CD8-positive, alpha-beta memory T cell (primary cell): ENCODE measurements around the gene PTPRS. TPM values are rescaled to one million over a fixed set of nuclear protein-coding genes. Genes with fewer than 3 reads are reported as not detected.

Source experiments
- CTCF ChIA-PET: fragments of 350-600 bp; sonication (Branson Sonifier 250); formaldehyde crosslinking; loops from one replicate; lab custom pipeline; 2021; ENCODE audit warnings: antibody characterized with exemption; lab: Charles Lee
- POLR2A ChIA-PET: fragments of 350-600 bp; sonication (Branson Sonifier 250); formaldehyde crosslinking; loops from one replicate; lab custom pipeline; 2021; ENCODE audit warnings: antibody characterized with exemption; lab: Charles Lee
- DNase-seq, 5 donors: peaks; one replicate each; pipeline versions ENCODE4 v3.0.0 to v3.0.0-alpha.2; 2020 to 2022; ENCODE audit warnings: mixed read lengths in 1 of 5
- H3K27ac ChIP-seq: one replicate; pipeline ENCODE4 v1.7.0; 2013; ENCODE audit warnings: low read depth, mild to moderate bottlenecking, low read length, moderate library complexity
- H3K27me3 ChIP-seq: 2 replicates; pipeline ENCODE4 v1.7.0; 2013; ENCODE audit warnings: low read length, mild to moderate bottlenecking; ENCODE audit not compliant: insufficient read depth, poor library complexity, severe bottlenecking
- H3K36me3 ChIP-seq: 2 replicates; pipeline ENCODE4 v1.7.0; 2013; ENCODE audit warnings: mild to moderate bottlenecking, low read length, moderate library complexity; ENCODE audit not compliant: insufficient read depth
- H3K4me1 ChIP-seq: 2 replicates; pipeline ENCODE4 v1.7.0; 2013; ENCODE audit warnings: mild to moderate bottlenecking, low read length, moderate library complexity; ENCODE audit not compliant: insufficient read depth
- H3K4me3 ChIP-seq: 2 replicates; pipeline ENCODE4 v1.7.0; 2013; ENCODE audit warnings: mild to moderate bottlenecking, low read length
- H3K9me3 ChIP-seq: 2 replicates; pipeline ENCODE4 v1.7.0; 2013; ENCODE audit warnings: mild to moderate bottlenecking, low read length
- H3K27ac Mint-ChIP-seq, 8 donors: one replicate each; pipeline ENCODE4 v1.8.0; 2020 to 2021; ENCODE audit warnings: mixed read lengths in 8 of 8, mild to moderate bottlenecking in 6 of 8, inconsistent platforms in 3 of 8, moderate library complexity in 3 of 8
- H3K27me3 Mint-ChIP-seq, 2 donors: one replicate each; pipeline ENCODE4 v1.8.0; 2020 to 2021; ENCODE audit warnings: mixed read lengths in 2 of 2, mild to moderate bottlenecking in 1 of 2, moderate library complexity in 1 of 2
- H3K36me3 Mint-ChIP-seq, 3 donors: one replicate each; pipeline ENCODE4 v1.8.0; 2020 to 2021; ENCODE audit warnings: mixed read lengths in 3 of 3, inconsistent platforms in 1 of 3, mild to moderate bottlenecking in 1 of 3
- H3K4me1 Mint-ChIP-seq, 3 donors: one replicate each; pipeline ENCODE4 v1.8.0; 2020 to 2021; ENCODE audit warnings: mixed read lengths in 3 of 3, inconsistent platforms in 1 of 3, mild to moderate bottlenecking in 1 of 3
- H3K4me3 Mint-ChIP-seq, 7 donors: one replicate each; pipeline ENCODE4 v1.8.0; 2020 to 2021; ENCODE audit warnings: mixed read lengths in 7 of 7, mild to moderate bottlenecking in 6 of 7, moderate library complexity in 4 of 7, inconsistent platforms in 2 of 7
- H3K9me3 Mint-ChIP-seq, 5 donors: one replicate each; pipeline ENCODE4 v1.8.0; 2020 to 2022; ENCODE audit warnings: mixed read lengths in 5 of 5, mild to moderate bottlenecking in 3 of 5, moderate library complexity in 2 of 5, inconsistent platforms in 1 of 5
- polyA plus RNA-seq: library from polyadenylated mRNA; unstranded; fragments of 300-500 nt; fragmentation: Illumina TruSeq; gene quantifications from one replicate; pipeline ENCODE4 v1.2.3, GENCODE V29; 2021
- total RNA-seq, 2 experiments: library from RNA; stranded (reverse); gene quantifications; one replicate each; pipeline ENCODE4 v1.2.3, GENCODE V29; 2021

PTPRS gene
- total and polyA plus RNA-seq, 3 experiments from 2014 or later = 0.22 to 0.31 (median 0.30) TPM

- Histone ChIP-seq H3K4me1 (no peaks in the 10 kb centered on the region), H3K4me3 (no peak overlapping the region), H3K36me3 (no peaks in the 10 kb centered on the region), H3K27me3 (peaks cover 5% of the 10 kb centered on the region), H3K27ac (no peak overlapping the region), H3K9me3 (no peaks in the 10 kb centered on the region)
- Mint-ChIP-seq H3K4me3 (no peak overlapping the region), H3K27me3 (peaks cover 11 to 36% of the 10 kb centered on the region in 2 donors), H3K9me3 (peaks cover 0 to 4% (median 0%) of the 10 kb centered on the region in 5 donors), H3K36me3 (no peaks in the 10 kb centered on the region), H3K27ac (no peak overlapping the region), H3K4me1 (peaks cover 0 to 4% (median 0%) of the 10 kb centered on the region in 3 donors)
- ChIA-PET CTCF (no interaction called here), POLR2A (no interaction called here)
- DNase-seq = no peak
Measured at GRCh38 chr19:5317321-5317720, 23.3 kb downstream of the PTPRS start.

- Histone ChIP-seq H3K36me3 (no peaks in the 10 kb centered on the region), H3K9me3 (no peaks in the 10 kb centered on the region), H3K27ac (no peak overlapping the region), H3K4me1 (no peaks in the 10 kb centered on the region), H3K4me3 (no peak overlapping the region), H3K27me3 (no peaks in the 10 kb centered on the region)
- CTCF ChIA-PET = no interaction called here
- peaks cover 0 to 7% (median 0%) of the 10 kb centered on the region in 5 donors for H3K9me3 Mint-ChIP-seq
- H3K4me3 Mint-ChIP-seq = no peak overlapping the region
- H3K4me1 Mint-ChIP-seq = no peaks in the 10 kb centered on the region
- peaks cover 12 to 28% of the 10 kb centered on the region in 2 donors for H3K27me3 Mint-ChIP-seq
- no peak overlapping the region for H3K27ac Mint-ChIP-seq
- POLR2A ChIA-PET = no interaction called here
- no peaks in the 10 kb centered on the region for H3K36me3 Mint-ChIP-seq
- DNase-seq = no peak
Measured at GRCh38 chr19:5316138-5316537, 24.5 kb downstream of the PTPRS start.

- Mint-ChIP-seq H3K27ac (no peak overlapping the region), H3K27me3 (peaks cover 9 to 22% of the 10 kb centered on the region in 2 donors), H3K9me3 (peaks cover 0 to 7% (median 0%) of the 10 kb centered on the region in 5 donors), H3K4me1 (no peaks in the 10 kb centered on the region), H3K36me3 (no peaks in the 10 kb centered on the region), H3K4me3 (no peak overlapping the region)
- Histone ChIP-seq H3K9me3 (no peaks in the 10 kb centered on the region), H3K36me3 (no peaks in the 10 kb centered on the region), H3K4me1 (no peaks in the 10 kb centered on the region), H3K27ac (no peak overlapping the region), H3K27me3 (no peaks in the 10 kb centered on the region), H3K4me3 (no peak overlapping the region)
- no peak for DNase-seq
- POLR2A ChIA-PET = no interaction called here
- CTCF ChIA-PET = no interaction called here
Measured at GRCh38 chr19:5314907-5315298, 25.7 kb downstream of the PTPRS start.

- Histone ChIP-seq H3K36me3 (no peaks in the 10 kb centered on the region), H3K9me3 (no peaks in the 10 kb centered on the region), H3K27ac (no peak overlapping the region), H3K4me3 (no peak overlapping the region), H3K27me3 (no peaks in the 10 kb centered on the region), H3K4me1 (no peaks in the 10 kb centered on the region)
- Mint-ChIP-seq H3K27ac (no peak overlapping the region), H3K4me3 (no peak overlapping the region), H3K9me3 (peaks cover 0 to 7% (median 0%) of the 10 kb centered on the region in 5 donors), H3K4me1 (no peaks in the 10 kb centered on the region), H3K36me3 (no peaks in the 10 kb centered on the region), H3K27me3 (peaks cover 5 to 16% of the 10 kb centered on the region in 2 donors)
- ChIA-PET CTCF (no interaction called here), POLR2A (no interaction called here)
- DNase-seq = no peak
Measured at GRCh38 chr19:5314012-5314906, 26.4 kb downstream of the PTPRS start.

- ChIA-PET POLR2A (no interaction called here), CTCF (no interaction called here)
- H3K27me3 ChIP-seq = no peaks in the 10 kb centered on the region
- H3K36me3 ChIP-seq = no peaks in the 10 kb centered on the region
- H3K27ac Mint-ChIP-seq = no peak overlapping the region
- H3K9me3 ChIP-seq = no peaks in the 10 kb centered on the region
- H3K4me1 ChIP-seq = no peaks in the 10 kb centered on the region
- H3K36me3 Mint-ChIP-seq = no peaks in the 10 kb centered on the region
- H3K4me1 Mint-ChIP-seq = no peaks in the 10 kb centered on the region
- peaks cover 0 to 7% (median 0%) of the 10 kb centered on the region in 5 donors for H3K9me3 Mint-ChIP-seq
- DNase-seq = no peak
- H3K4me3 ChIP-seq = no peak overlapping the region
- H3K27me3 Mint-ChIP-seq = peaks cover 6 to 11% of the 10 kb centered on the region in 2 donors
- no peak overlapping the region for H3K4me3 Mint-ChIP-seq
- H3K27ac ChIP-seq = no peak overlapping the region
Measured at GRCh38 chr19:5313307-5313706, 27.3 kb downstream of the PTPRS start.

- Histone ChIP-seq H3K9me3 (no peaks in the 10 kb centered on the region), H3K4me1 (no peaks in the 10 kb centered on the region), H3K4me3 (no peak overlapping the region), H3K36me3 (no peaks in the 10 kb centered on the region), H3K27ac (no peak overlapping the region), H3K27me3 (no peaks in the 10 kb centered on the region)
- POLR2A ChIA-PET = no interaction called here
- Mint-ChIP-seq H3K4me1 (no peaks in the 10 kb centered on the region), H3K9me3 (peaks cover 0 to 5% (median 0%) of the 10 kb centered on the region in 5 donors), H3K36me3 (no peaks in the 10 kb centered on the region), H3K27ac (no peak overlapping the region), H3K4me3 (no peak overlapping the region), H3K27me3 (peaks cover 6 to 10% of the 10 kb centered on the region in 2 donors)
- DNase-seq = no peak
- CTCF ChIA-PET = no interaction called here
Measured at GRCh38 chr19:5312058-5312457, 28.6 kb downstream of the PTPRS start.

GRCh38 chr19:5309438-5310204 is 31.0 kb downstream of the PTPRS start:
- Histone ChIP-seq H3K27ac (no peak overlapping the region), H3K27me3 (no peaks in the 10 kb centered on the region), H3K4me1 (no peaks in the 10 kb centered on the region), H3K36me3 (no peaks in the 10 kb centered on the region), H3K9me3 (no peaks in the 10 kb centered on the region), H3K4me3 (no peak overlapping the region)
- Mint-ChIP-seq H3K4me1 (no peaks in the 10 kb centered on the region), H3K27me3 (peaks cover 4 to 6% of the 10 kb centered on the region in 2 donors), H3K4me3 (no peak overlapping the region), H3K27ac (no peak overlapping the region), H3K36me3 (no peaks in the 10 kb centered on the region), H3K9me3 (peaks cover 0 to 5% (median 0%) of the 10 kb centered on the region in 5 donors)
- POLR2A ChIA-PET = no interaction called here
- CTCF ChIA-PET = no interaction called here
- DNase-seq = no peak
